ENCODE data around the gene CDKAL1.

DNA sequence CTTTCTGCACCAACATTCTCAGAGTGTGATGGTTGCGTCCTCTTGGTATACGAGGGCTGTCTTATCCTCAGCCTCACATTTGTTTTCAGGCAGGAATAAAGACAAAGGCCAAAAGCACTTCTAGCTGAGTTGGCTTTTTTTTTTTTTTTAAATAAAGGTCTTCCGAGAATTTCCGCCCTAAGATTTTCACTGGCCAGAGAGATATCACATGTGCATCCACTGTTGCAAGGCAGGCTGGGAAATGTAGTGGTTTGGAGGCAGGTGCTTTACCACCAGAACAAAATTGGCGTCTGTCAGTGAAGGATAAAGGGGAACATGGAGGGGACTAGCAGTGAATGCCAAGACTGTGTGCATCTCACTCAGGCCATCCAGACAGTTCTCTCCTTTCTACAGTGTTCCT, 724.4 kb downstream of the CDKAL1 start:
- TF ChIP-seq, protein P1, sequence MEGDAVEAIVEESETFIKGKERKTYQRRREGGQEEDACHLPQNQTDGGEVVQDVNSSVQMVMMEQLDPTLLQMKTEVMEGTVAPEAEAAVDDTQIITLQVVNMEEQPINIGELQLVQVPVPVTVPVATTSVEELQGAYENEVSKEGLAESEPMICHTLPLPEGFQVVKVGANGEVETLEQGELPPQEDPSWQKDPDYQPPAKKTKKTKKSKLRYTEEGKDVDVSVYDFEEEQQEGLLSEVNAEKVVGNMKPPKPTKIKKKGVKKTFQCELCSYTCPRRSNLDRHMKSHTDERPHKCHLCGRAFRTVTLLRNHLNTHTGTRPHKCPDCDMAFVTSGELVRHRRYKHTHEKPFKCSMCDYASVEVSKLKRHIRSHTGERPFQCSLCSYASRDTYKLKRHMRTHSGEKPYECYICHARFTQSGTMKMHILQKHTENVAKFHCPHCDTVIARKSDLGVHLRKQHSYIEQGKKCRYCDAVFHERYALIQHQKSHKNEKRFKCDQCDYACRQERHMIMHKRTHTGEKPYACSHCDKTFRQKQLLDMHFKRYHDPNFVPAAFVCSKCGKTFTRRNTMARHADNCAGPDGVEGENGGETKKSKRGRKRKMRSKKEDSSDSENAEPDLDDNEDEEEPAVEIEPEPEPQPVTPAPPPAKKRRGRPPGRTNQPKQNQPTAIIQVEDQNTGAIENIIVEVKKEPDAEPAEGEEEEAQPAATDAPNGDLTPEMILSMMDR (IDR thresholded peaks at IDR 0.05; ENCODE audit: poor library complexity): no peak
- TF ChIP-seq EZH2phosphoT487 (IDR thresholded peaks at IDR 0.05; ENCODE audit: low read depth, severe bottlenecking, unreplicated experiment): no peak
- TF ChIP-seq EZH2 (IDR thresholded peaks at IDR 0.05; ENCODE audit: borderline replicate concordance): no peak

Data from hepatocyte (in vitro differentiated cells).